WERI-Rb-1 (cell line): ENCODE data around the gene DCP2.

Experiments
- DNase-seq: peaks from one replicate; pipeline ENCODE4 v3.0.0-alpha.2; 2020
- H3K27ac ChIP-seq: fragments of 250-450 bp; sonication (Bioruptor Pico); 2 replicates; pipeline ENCODE4 v1.5.1; 2020; ENCODE audit warnings: mild to moderate bottlenecking, moderate library complexity
- H3K27me3 ChIP-seq: fragments of 250-450 bp; sonication (Bioruptor Pico); 2 replicates; pipeline ENCODE4 v1.5.1; 2021; ENCODE audit warnings: mild to moderate bottlenecking, low read depth, moderate library complexity; ENCODE audit not compliant: insufficient read depth, severe bottlenecking
- H3K36me3 ChIP-seq: fragments of 250-450 bp; sonication (Bioruptor Pico); 2 replicates; pipeline ENCODE4 v1.5.1; 2020; ENCODE audit warnings: mild to moderate bottlenecking, moderate library complexity
- H3K4me3 ChIP-seq: 2 replicates; pipeline ENCODE4 v1.5.1; 2011; ENCODE audit warnings: low read depth, mild to moderate bottlenecking, control low read depth, low read length
- H3K9me3 ChIP-seq: fragments of 250-450 bp; sonication (Bioruptor Pico); 2 replicates; pipeline ENCODE4 v1.5.1; 2021; ENCODE audit warnings: mild to moderate bottlenecking, moderate library complexity; ENCODE audit not compliant: severe bottlenecking
- CTCF ChIP-seq: IDR thresholded peaks from 2 replicates; pipeline ENCODE4 v1.5.1; 2011; ENCODE audit warnings: low read depth, mild to moderate bottlenecking, control low read depth, inconsistent platforms, low read length

DCP2 gene

GRCh38 chr5:112973036-112973435 is 3.6 kb upstream of the DCP2 start:
- Histone ChIP-seq H3K27ac (no peak overlapping the region), H3K9me3 (no peaks in the 10 kb centered on the region), H3K36me3 (peaks cover 4% of the 10 kb centered on the region; the same call in 1 of the 2 replicates), H3K4me3 (no peak overlapping the region), H3K27me3 (no peaks in the 10 kb centered on the region)
- no peak for DNase-seq
- TF ChIP-seq CTCF = no peak

- DNase-seq = no peak
- Histone ChIP-seq H3K9me3 (no peaks in the 10 kb centered on the region), H3K27me3 (no peaks in the 10 kb centered on the region), H3K4me3 (no peak overlapping the region), H3K27ac (no peak overlapping the region), H3K36me3 (peaks cover 8% of the 10 kb centered on the region)
- TF ChIP-seq CTCF = no peak
Measured at GRCh38 chr5:112973904-112974303, 2.7 kb upstream of the DCP2 start.

GRCh38 chr5:112974901-112975300 is 1.7 kb upstream of the DCP2 start:
- no peak for DNase-seq
- Histone ChIP-seq H3K27ac (peak overlapping the region; percentile 89), H3K36me3 (peaks cover 8% of the 10 kb centered on the region), H3K9me3 (no peaks in the 10 kb centered on the region), H3K4me3 (no peak overlapping the region), H3K27me3 (no peaks in the 10 kb centered on the region)
- TF ChIP-seq CTCF = no peak

- peaks cover 8% of the 10 kb centered on the region for H3K36me3 ChIP-seq
- H3K4me3 ChIP-seq = peak overlapping the region; percentile 76
- no peaks in the 10 kb centered on the region for H3K27me3 ChIP-seq
- TF ChIP-seq CTCF = no peak
- no peaks in the 10 kb centered on the region for H3K9me3 ChIP-seq
- peak overlapping the region; percentile 89 for H3K27ac ChIP-seq
- no peak for DNase-seq
Measured at GRCh38 chr5:112975721-112976431, 722 bp upstream of the DCP2 start.

- Histone ChIP-seq H3K9me3 (no peaks in the 10 kb centered on the region), H3K4me3 (peak overlapping the region; percentile 76), H3K27me3 (no peaks in the 10 kb centered on the region), H3K27ac (peak overlapping the region; percentile 89), H3K36me3 (peaks cover 22% of the 10 kb centered on the region)
- TF ChIP-seq CTCF = no peak
- DNase-seq = no peak
Measured at GRCh38 chr5:112977440-112977861, 853 bp downstream of the DCP2 start.

- no peak for DNase-seq
- Histone ChIP-seq H3K36me3 (peaks cover 32% of the 10 kb centered on the region), H3K27ac (no peak overlapping the region; the same call in 1 of the 2 replicates), H3K4me3 (peak overlapping the region; percentile 76), H3K9me3 (no peaks in the 10 kb centered on the region), H3K27me3 (no peaks in the 10 kb centered on the region)
- no peak for TF ChIP-seq CTCF
Measured at GRCh38 chr5:112978836-112979235, 2.2 kb downstream of the DCP2 start.
